ENCODE results near the gene NACC2.

Gene NACC2

GRCh38 chr9:135958485-135958884, 136.6 kb downstream of the NACC2 start:
- TF ChIP-seq CTCF (IDR thresholded peaks at IDR 0.05; ENCODE audit: low read depth, low read length), result no peak

GRCh38 chr9:135957431-135957830, 137.7 kb downstream of the NACC2 start:
- DNase-seq (ENCODE audit: extremely low read depth, low read depth), result no peak
- no peak for TF ChIP-seq CTCF (IDR thresholded peaks at IDR 0.05; ENCODE audit: low read depth, low read length)

More at GRCh38 chr9:135958485-135958884, 136.6 kb downstream of the NACC2 start:
- no peak for DNase-seq (ENCODE audit: extremely low read depth, low read depth)

GRCh38 chr9:135956802-135957174, 138.3 kb downstream of the NACC2 start:
- DNase-seq (ENCODE audit: extremely low read depth, low read depth), result no peak
- no peak for TF ChIP-seq CTCF (IDR thresholded peaks at IDR 0.05; ENCODE audit: low read depth, low read length)
